ENCODE results near the gene BCKDHB. TPM values are rescaled to one million over a fixed set of nuclear protein-coding genes. Genes with fewer than 3 reads are reported as not detected.
"Not testable (repeated sequence)": the region's sequence is repeated elsewhere in the genome, so short reads cannot be mapped to it uniquely, and the experiment has no call there.

BCKDHB gene
- total and polyA plus RNA-seq, 4 donors = 11.7 to 19.9 (median 16.5) TPM

DNA sequence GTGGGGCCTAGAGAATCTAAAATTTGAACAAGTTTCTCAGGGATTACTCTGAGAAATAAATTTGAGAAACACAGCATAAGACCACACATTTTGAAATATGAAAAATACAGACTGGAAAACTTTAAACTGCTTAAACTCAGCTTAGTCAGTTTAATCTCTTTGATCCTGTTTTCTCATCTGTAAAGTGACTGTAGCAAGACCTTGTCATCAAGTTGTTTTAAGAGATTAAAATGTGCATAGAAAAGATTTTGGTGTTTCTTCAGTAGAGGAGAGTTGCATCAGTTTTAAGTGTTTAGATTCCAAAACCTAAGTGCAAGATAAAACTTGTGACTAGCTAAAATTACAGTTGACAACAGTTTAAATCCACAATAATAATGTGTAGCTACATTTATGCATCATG lies 8.1 kb upstream of the BCKDHB start:
- intact Hi-C loops (cut with DNase I) = no loop called here
- Histone ChIP-seq H3K36me3 (ENCODE audit: control insufficient read depth in 1 of 2, insufficient read depth in 2 of 2, low read length in 1 of 2) (no peaks in the 10 kb centered on the region), H3K27me3 (ENCODE audit: control insufficient read depth in 1 of 2, insufficient read depth in 2 of 2, low read length in 1 of 2) (no peaks in the 10 kb centered on the region), H3K4me1 (ENCODE audit: control insufficient read depth in 1 of 2, insufficient read depth in 2 of 2, low read length in 2 of 2) (no peaks in the 10 kb centered on the region), H3K4me3 (ENCODE audit: low read length in 2 of 2) (no peak overlapping the region), H3K27ac (ENCODE audit: low read depth in 1 of 2, low read length in 2 of 2) (no peak overlapping the region), H3K9me3 (ENCODE audit: control insufficient read depth, low read length) (no peaks in the 10 kb centered on the region)
- DNase-seq (no peak), ATAC-seq (ENCODE audit: low FRiP score) (no peak)

- Histone ChIP-seq H3K27me3 (ENCODE audit: control insufficient read depth in 1 of 2, insufficient read depth in 2 of 2, low read length in 1 of 2) (no peaks in the 10 kb centered on the region), H3K36me3 (ENCODE audit: control insufficient read depth in 1 of 2, insufficient read depth in 2 of 2, low read length in 1 of 2) (no peaks in the 10 kb centered on the region), H3K27ac (ENCODE audit: low read depth in 1 of 2, low read length in 2 of 2) (no peak overlapping the region), H3K4me3 (ENCODE audit: low read length in 2 of 2) (no peak overlapping the region), H3K4me1 (ENCODE audit: control insufficient read depth in 1 of 2, insufficient read depth in 2 of 2, low read length in 2 of 2) (peaks cover 0 to 2% of the 10 kb centered on the region in 2 donors), H3K9me3 (ENCODE audit: control insufficient read depth, low read length) (no peaks in the 10 kb centered on the region)
- intact Hi-C loops (cut with DNase I) = no loop called here
- no peak for DNase-seq
- ATAC-seq (ENCODE audit: low FRiP score) = no peak
Observed at GRCh38 chr6:80104520-80104919, 2.0 kb upstream of the BCKDHB start.

DNA sequence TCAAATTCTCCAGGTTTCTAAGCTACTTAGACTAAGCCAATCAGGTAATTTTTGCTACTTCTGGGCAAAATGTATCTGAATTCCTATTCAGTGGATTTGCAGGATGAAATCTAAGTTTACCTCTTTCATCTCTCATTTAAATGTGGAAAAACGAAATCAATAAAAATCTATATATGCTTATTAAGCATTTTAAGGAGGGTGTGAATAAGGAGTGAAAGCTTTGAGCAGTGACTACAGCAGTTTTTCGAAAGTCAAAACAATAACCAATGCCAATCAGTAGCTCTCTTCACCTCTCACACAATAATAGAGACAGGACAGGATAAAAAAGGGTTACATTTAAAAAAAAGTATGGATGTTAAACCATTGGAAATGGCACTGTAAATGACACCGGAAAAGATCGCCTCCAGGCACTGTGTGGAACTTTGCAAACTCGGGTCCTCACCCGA lies 476 bp upstream of the BCKDHB start:
- no peak for ATAC-seq (ENCODE audit: low FRiP score)
- Histone ChIP-seq H3K27me3 (ENCODE audit: control insufficient read depth in 1 of 2, insufficient read depth in 2 of 2, low read length in 1 of 2) (no peaks in the 10 kb centered on the region), H3K27ac (ENCODE audit: low read depth in 1 of 2, low read length in 2 of 2) (no peak overlapping the region), H3K36me3 (ENCODE audit: control insufficient read depth in 1 of 2, insufficient read depth in 2 of 2, low read length in 1 of 2) (no peaks in the 10 kb centered on the region), H3K9me3 (ENCODE audit: control insufficient read depth, low read length) (no peaks in the 10 kb centered on the region), H3K4me3 (ENCODE audit: low read length in 2 of 2) (peak overlapping the region; percentile 45 to 54), H3K4me1 (ENCODE audit: control insufficient read depth in 1 of 2, insufficient read depth in 2 of 2, low read length in 2 of 2) (peaks cover 2% of the 10 kb centered on the region in 2 donors)
- 1% methylated on average over 6 of the region's 6 CpGs for WGBS, 2 donors
- intact Hi-C loops (cut with DNase I) = loop anchor here in 1 of 2 donors (5.0 kb wide), 1 partner anchor 104 kb away; the partner anchor contains the start of gene TTK
- DNase-seq = no peak

DNA sequence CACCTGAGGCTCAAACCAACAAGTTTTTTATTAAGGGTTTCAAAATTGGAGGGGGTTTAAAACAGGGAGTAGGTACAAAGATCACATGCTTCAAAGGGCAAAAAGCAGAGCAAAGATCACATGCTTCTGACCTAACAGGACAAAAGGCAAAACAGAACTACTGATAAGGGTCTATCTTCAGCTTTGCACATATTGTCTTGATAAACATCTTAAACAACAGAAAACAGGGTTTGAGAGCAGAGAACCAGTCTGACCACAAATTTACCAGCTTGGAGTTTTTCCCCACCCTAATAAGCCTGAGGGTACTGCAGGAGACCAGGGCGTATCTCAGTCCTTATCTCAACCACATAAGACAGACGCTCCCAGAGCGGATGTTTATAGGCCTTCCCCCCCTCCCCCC lies 16.1 kb downstream of the BCKDHB start:
- H3K27ac ChIP-seq (ENCODE audit: low read depth in 1 of 2, low read length in 2 of 2); DNase-seq; H3K9me3 ChIP-seq (ENCODE audit: control insufficient read depth, low read length); ATAC-seq (ENCODE audit: low FRiP score); H3K36me3 ChIP-seq (ENCODE audit: control insufficient read depth in 1 of 2, insufficient read depth in 2 of 2, low read length in 1 of 2); H3K4me3 ChIP-seq (ENCODE audit: low read length in 2 of 2); intact Hi-C loops (cut with DNase I); H3K4me1 ChIP-seq (ENCODE audit: control insufficient read depth in 1 of 2, insufficient read depth in 2 of 2, low read length in 2 of 2); H3K27me3 ChIP-seq (ENCODE audit: control insufficient read depth in 1 of 2, insufficient read depth in 2 of 2, low read length in 1 of 2): not testable (repeated sequence)
- WGBS, 2 donors = 95 to 96% methylated on average over 3 of the region's 3 CpGs

- H3K4me3 ChIP-seq (ENCODE audit: low read length in 2 of 2) = no peak overlapping the region
- DNase-seq (no peak), ATAC-seq (ENCODE audit: low FRiP score) (no peak)
- H3K27me3 ChIP-seq (ENCODE audit: control insufficient read depth in 1 of 2, insufficient read depth in 2 of 2, low read length in 1 of 2) = no peaks in the 10 kb centered on the region
- 90 to 91% methylated on average over 5 of the region's 5 CpGs for WGBS, 2 donors
- peaks cover 0 to 4% of the 10 kb centered on the region in 2 donors for H3K4me1 ChIP-seq (ENCODE audit: control insufficient read depth in 1 of 2, insufficient read depth in 2 of 2, low read length in 2 of 2)
- H3K27ac ChIP-seq (ENCODE audit: low read depth in 1 of 2, low read length in 2 of 2) = no peak overlapping the region
- intact Hi-C loops (cut with DNase I) = no loop called here
- H3K36me3 ChIP-seq (ENCODE audit: control insufficient read depth in 1 of 2, insufficient read depth in 2 of 2, low read length in 1 of 2) = peaks cover 2 to 4% of the 10 kb centered on the region in 2 donors
- H3K9me3 ChIP-seq (ENCODE audit: control insufficient read depth, low read length) = no peaks in the 10 kb centered on the region
Observed at GRCh38 chr6:80126657-80127345, 20.3 kb downstream of the BCKDHB start.

GRCh38 chr6:80129485-80129884 lies 23.0 kb downstream of the BCKDHB start:
- intact Hi-C loops (cut with DNase I) = no loop called here
- no peak for ATAC-seq (ENCODE audit: low FRiP score)
- H3K27me3 ChIP-seq (ENCODE audit: control insufficient read depth in 1 of 2, insufficient read depth in 2 of 2, low read length in 1 of 2) = no peaks in the 10 kb centered on the region
- H3K36me3 ChIP-seq (ENCODE audit: control insufficient read depth in 1 of 2, insufficient read depth in 2 of 2, low read length in 1 of 2) = peaks cover 4 to 6% of the 10 kb centered on the region in 2 donors
- no peak overlapping the region for H3K4me3 ChIP-seq (ENCODE audit: low read length in 2 of 2)
- peaks cover 0 to 4% of the 10 kb centered on the region in 2 donors for H3K4me1 ChIP-seq (ENCODE audit: control insufficient read depth in 1 of 2, insufficient read depth in 2 of 2, low read length in 2 of 2)
- no peaks in the 10 kb centered on the region for H3K9me3 ChIP-seq (ENCODE audit: control insufficient read depth, low read length)
- WGBS, 2 donors = 87 to 93% methylated on average over 3 of the region's 3 CpGs
- H3K27ac ChIP-seq (ENCODE audit: low read depth in 1 of 2, low read length in 2 of 2) = no peak overlapping the region
- DNase-seq = no peak

DNA sequence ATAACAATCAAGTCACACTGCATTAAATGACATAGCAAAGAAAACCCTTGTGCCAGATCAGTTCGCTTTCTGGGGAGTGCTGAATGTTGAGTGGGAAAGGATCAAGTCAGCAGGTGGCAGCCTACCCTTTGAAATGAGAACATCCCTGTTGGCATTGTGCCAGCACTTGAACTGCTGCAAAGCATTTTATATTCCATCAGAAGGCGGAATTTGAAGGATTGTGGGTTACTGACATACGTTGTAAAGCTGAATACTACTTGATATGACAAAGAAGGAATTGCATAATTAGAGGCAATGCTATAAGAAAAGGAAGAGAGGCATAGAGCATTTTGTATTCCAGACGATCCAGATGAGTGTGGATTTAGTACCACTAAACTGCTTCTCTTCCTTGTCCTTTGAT lies 26.5 kb downstream of the BCKDHB start:
- Histone ChIP-seq H3K27ac (ENCODE audit: low read depth in 1 of 2, low read length in 2 of 2) (no peak overlapping the region), H3K27me3 (ENCODE audit: control insufficient read depth in 1 of 2, insufficient read depth in 2 of 2, low read length in 1 of 2) (no peaks in the 10 kb centered on the region), H3K4me3 (ENCODE audit: low read length in 2 of 2) (no peak overlapping the region), H3K4me1 (ENCODE audit: control insufficient read depth in 1 of 2, insufficient read depth in 2 of 2, low read length in 2 of 2) (peaks cover 0 to 4% of the 10 kb centered on the region in 2 donors), H3K36me3 (ENCODE audit: control insufficient read depth in 1 of 2, insufficient read depth in 2 of 2, low read length in 1 of 2) (peaks cover 4 to 6% of the 10 kb centered on the region in 2 donors), H3K9me3 (ENCODE audit: control insufficient read depth, low read length) (no peaks in the 10 kb centered on the region)
- WGBS, 2 donors = 43 to 45% methylated on average over 4 of the region's 4 CpGs
- DNase-seq (peak in 1 of 2 donors; percentile 46), ATAC-seq (ENCODE audit: low FRiP score) (no peak)
- intact Hi-C loops (cut with DNase I) = no loop called here

GRCh38 chr6:80134065-80134464 lies 27.6 kb downstream of the BCKDHB start:
- Histone ChIP-seq H3K27me3 (ENCODE audit: control insufficient read depth in 1 of 2, insufficient read depth in 2 of 2, low read length in 1 of 2) (no peaks in the 10 kb centered on the region), H3K27ac (ENCODE audit: low read depth in 1 of 2, low read length in 2 of 2) (no peak overlapping the region), H3K9me3 (ENCODE audit: control insufficient read depth, low read length) (no peaks in the 10 kb centered on the region), H3K4me1 (ENCODE audit: control insufficient read depth in 1 of 2, insufficient read depth in 2 of 2, low read length in 2 of 2) (no peaks in the 10 kb centered on the region), H3K4me3 (ENCODE audit: low read length in 2 of 2) (no peak overlapping the region), H3K36me3 (ENCODE audit: control insufficient read depth in 1 of 2, insufficient read depth in 2 of 2, low read length in 1 of 2) (peaks cover 4% of the 10 kb centered on the region in 2 donors)
- ATAC-seq (ENCODE audit: low FRiP score) (no peak), DNase-seq (no peak)
- intact Hi-C loops (cut with DNase I) = no loop called here
- WGBS, 2 donors = 97% methylated on average over 1 of the region's 1 CpG

DNA sequence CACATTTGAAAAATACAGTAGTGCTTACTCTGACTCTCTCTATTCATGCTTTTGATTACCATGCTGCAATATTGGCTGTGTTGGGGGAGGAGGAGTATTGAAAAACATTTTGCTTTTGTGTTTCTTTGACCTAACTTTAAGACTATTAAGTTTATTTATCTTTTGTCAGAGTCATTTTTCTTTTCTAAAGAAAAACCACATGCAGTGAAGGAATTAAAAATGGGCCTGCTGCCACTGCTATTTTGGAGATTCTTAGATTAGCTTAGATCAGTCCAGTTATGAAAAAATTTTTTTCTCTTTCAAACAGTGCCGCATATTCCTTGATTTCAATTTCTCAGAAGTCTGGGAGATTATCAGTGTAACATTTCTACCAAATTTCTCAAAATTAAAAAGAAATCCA lies 36.1 kb downstream of the BCKDHB start:
- WGBS, 2 donors = 8% methylated on average over 1 of the region's 1 CpG
- intact Hi-C loops (cut with DNase I) = no loop called here
- H3K27ac ChIP-seq (ENCODE audit: low read depth in 1 of 2, low read length in 2 of 2) = no peak overlapping the region

More for the DNA sequence above, 36.1 kb downstream of the BCKDHB start:
- Histone ChIP-seq H3K36me3 (ENCODE audit: control insufficient read depth in 1 of 2, insufficient read depth in 2 of 2, low read length in 1 of 2) (no peaks in the 10 kb centered on the region), H3K4me3 (ENCODE audit: low read length in 2 of 2) (no peak overlapping the region), H3K9me3 (ENCODE audit: control insufficient read depth, low read length) (no peaks in the 10 kb centered on the region), H3K27me3 (ENCODE audit: control insufficient read depth in 1 of 2, insufficient read depth in 2 of 2, low read length in 1 of 2) (no peaks in the 10 kb centered on the region), H3K4me1 (ENCODE audit: control insufficient read depth in 1 of 2, insufficient read depth in 2 of 2, low read length in 2 of 2) (peaks cover 3 to 15% of the 10 kb centered on the region in 2 donors)
- DNase-seq = no peak
- ATAC-seq (ENCODE audit: low FRiP score) = peak; percentile 22
